ENCODE measurements around the gene CDH18.
A peak's percentile ranks its signal among the peaks of the same experiment; 100 is the strongest.

CDH18 gene

GRCh38 chr5:19676895-19677294 lies 311.1 kb downstream of the CDH18 start:
- no peak for TF ChIP-seq CTCF (IDR thresholded peaks at IDR 0.05; ENCODE audit: low read depth, low read length)
- H3K4me3 ChIP-seq (ENCODE audit: low read depth, low read length), result no peak overlapping the region
- in situ Hi-C loops (cut with HindIII; ENCODE audit: low sequenced_read_pairs), result no loop called here
- DNase-seq (ENCODE audit: low read depth, low spot score), result peak; percentile 25

- in situ Hi-C loops (cut with HindIII; ENCODE audit: low sequenced_read_pairs), result no loop called here
- no peak overlapping the region for H3K4me3 ChIP-seq (ENCODE audit: low read depth, low read length)
- no peak for DNase-seq (ENCODE audit: low read depth, low spot score)
- no peak for TF ChIP-seq CTCF (IDR thresholded peaks at IDR 0.05; ENCODE audit: low read depth, low read length)
Measured at GRCh38 chr5:19660679-19661078, 327.3 kb downstream of the CDH18 start.

- in situ Hi-C loops (cut with HindIII; ENCODE audit: low sequenced_read_pairs), result no loop called here
- DNase-seq (ENCODE audit: low read depth, low spot score), result no peak
- H3K4me3 ChIP-seq (ENCODE audit: low read depth, low read length), result no peak overlapping the region
- TF ChIP-seq CTCF (IDR thresholded peaks at IDR 0.05; ENCODE audit: low read depth, low read length), result no peak
Measured at GRCh38 chr5:19655627-19656026, 332.4 kb downstream of the CDH18 start.

- TF ChIP-seq CTCF (IDR thresholded peaks at IDR 0.05; ENCODE audit: low read depth, low read length), result no peak
- DNase-seq (ENCODE audit: low read depth, low spot score), result no peak
- no peak overlapping the region for H3K4me3 ChIP-seq (ENCODE audit: low read depth, low read length)
- in situ Hi-C loops (cut with HindIII; ENCODE audit: low sequenced_read_pairs), result no loop called here
Measured at GRCh38 chr5:19638461-19638860, 349.5 kb downstream of the CDH18 start.

- peak; percentile 5 for DNase-seq (ENCODE audit: low read depth, low spot score)
- H3K4me3 ChIP-seq (ENCODE audit: low read depth, low read length), result no peak overlapping the region
- in situ Hi-C loops (cut with HindIII; ENCODE audit: low sequenced_read_pairs), result no loop called here
- TF ChIP-seq CTCF (IDR thresholded peaks at IDR 0.05; ENCODE audit: low read depth, low read length), result no peak
Measured at GRCh38 chr5:19630876-19631275, 357.1 kb downstream of the CDH18 start.

- in situ Hi-C loops (cut with HindIII; ENCODE audit: low sequenced_read_pairs), result no loop called here
- no peak for TF ChIP-seq CTCF (IDR thresholded peaks at IDR 0.05; ENCODE audit: low read depth, low read length)
- no peak overlapping the region for H3K4me3 ChIP-seq (ENCODE audit: low read depth, low read length)
- DNase-seq (ENCODE audit: low read depth, low spot score), result peak; percentile 14
Measured at GRCh38 chr5:19626211-19626610, 361.8 kb downstream of the CDH18 start.

- in situ Hi-C loops (cut with HindIII; ENCODE audit: low sequenced_read_pairs), result no loop called here
- no peak for DNase-seq (ENCODE audit: low read depth, low spot score)
Measured at GRCh38 chr5:19625562-19625961, 362.4 kb downstream of the CDH18 start.

More at GRCh38 chr5:19625562-19625961, 362.4 kb downstream of the CDH18 start:
- H3K4me3 ChIP-seq (ENCODE audit: low read depth, low read length), result no peak overlapping the region
- TF ChIP-seq CTCF (IDR thresholded peaks at IDR 0.05; ENCODE audit: low read depth, low read length), result no peak

Data from astrocyte of the spinal cord (primary cell).